Measurements from ENCODE around the gene SLC8A1.

The SLC8A1 gene

GRCh38 chr2:40048506-40048905 is 403.4 kb downstream of the SLC8A1 start:
- no peak overlapping the region for H3K4me3 Mint-ChIP-seq
- H3K9me3 Mint-ChIP-seq, result peaks cover 6% of the 10 kb centered on the region
- no peak overlapping the region for H3K27ac Mint-ChIP-seq (ENCODE audit: low read depth)
- peaks cover 9% of the 10 kb centered on the region for H3K27me3 Mint-ChIP-seq
- H3K4me1 Mint-ChIP-seq, result no peaks in the 10 kb centered on the region
- no peaks in the 10 kb centered on the region for H3K36me3 Mint-ChIP-seq (ENCODE audit: insufficient read depth)
- ATAC-seq (replicated peaks; ENCODE audit: extremely low read depth, poor library complexity, severe bottlenecking) (no peak), DNase-seq (ENCODE audit: low spot score in 2 of 2) (no peak)

GRCh38 chr2:40047406-40047805 is 404.5 kb downstream of the SLC8A1 start:
- Mint-ChIP-seq H3K36me3 (ENCODE audit: insufficient read depth) (no peaks in the 10 kb centered on the region), H3K4me3 (no peak overlapping the region), H3K27ac (ENCODE audit: low read depth) (no peak overlapping the region), H3K4me1 (no peaks in the 10 kb centered on the region), H3K9me3 (peaks cover 6% of the 10 kb centered on the region), H3K27me3 (peaks cover 9% of the 10 kb centered on the region)
- ATAC-seq (replicated peaks; ENCODE audit: extremely low read depth, poor library complexity, severe bottlenecking) (no peak), DNase-seq (ENCODE audit: low spot score in 2 of 2) (no peak)
